OCI-LY7 (cell line): ENCODE measurements around the gene GYPE. TPM values are rescaled to one million over a fixed set of nuclear protein-coding genes. Genes with fewer than 3 reads are reported as not detected.
"Not testable (repeated sequence)": the region's sequence is repeated elsewhere in the genome, so short reads cannot be mapped to it uniquely, and the experiment has no call there.

Experiments
- BruUV-seq: library from RNA; stranded (reverse); fragments of 400-500 nt; replicated peaks from 2 replicates; lab custom pipeline; 2021; lab: Mats Ljungman, UMichigan
- CTCF ChIA-PET: fragments of 300-600 bp; sonication (Branson Sonifier 250); formaldehyde crosslinking; loops from one replicate; lab custom pipeline; 2022; ENCODE audit warnings: antibody characterized with exemption; ENCODE audit not compliant: unreplicated experiment; lab: Charles Lee
- POLR2A ChIA-PET: fragments of 300-600 bp; sonication (Branson Sonifier 250); formaldehyde crosslinking; loops from one replicate; lab custom pipeline; 2022; ENCODE audit warnings: antibody characterized with exemption; lab: Charles Lee
- DNase-seq: peaks from one replicate; pipeline ENCODE4 v3.0.0-alpha.2; 2015; ENCODE audit warnings: low spot score
- H2AFZ ChIP-seq: fragments of 200-600 bp; sonication (generic), shearing (Covaris generic); 2 replicates; pipeline ENCODE4 v1.6.1; 2014; ENCODE audit warnings: mild to moderate bottlenecking, antibody characterized with exemption, low read length, moderate library complexity
- H3K27ac ChIP-seq: fragments of 200-600 bp; sonication (generic); 2 replicates; pipeline ENCODE4 v1.5.1; 2014; ENCODE audit warnings: mixed run types, low read depth, mild to moderate bottlenecking, moderate library complexity, low read length, inconsistent platforms; ENCODE audit not compliant: poor library complexity, severe bottlenecking
- H3K36me3 ChIP-seq: fragments of 200-600 bp; sonication (generic); 2 replicates; pipeline ENCODE4 v1.6.1; 2014; ENCODE audit warnings: mild to moderate bottlenecking, antibody characterized with exemption, low read length, moderate library complexity, mixed read lengths; ENCODE audit not compliant: insufficient read depth
- H3K4me1 ChIP-seq: fragments of 200-600 bp; sonication (generic); 2 replicates; pipeline ENCODE4 v1.5.1; 2014; ENCODE audit warnings: mild to moderate bottlenecking, low read length; ENCODE audit not compliant: insufficient read depth, poor library complexity, severe bottlenecking
- H3K4me2 ChIP-seq: fragments of 200-600 bp; sonication (generic); 2 replicates; pipeline ENCODE4 v1.6.1; 2014; ENCODE audit warnings: mild to moderate bottlenecking, low read length
- H3K4me3 ChIP-seq: fragments of 200-600 bp; sonication (generic); 2 replicates; pipeline ENCODE4 v1.5.1; 2014; ENCODE audit warnings: mild to moderate bottlenecking, low read depth, low read length; ENCODE audit not compliant: poor library complexity, severe bottlenecking
- H3K79me2 ChIP-seq: fragments of 200-600 bp; sonication (generic); 2 replicates; pipeline ENCODE4 v1.6.1; 2016; ENCODE audit warnings: low read depth, mild to moderate bottlenecking, low read length, moderate library complexity, mixed read lengths; ENCODE audit not compliant: insufficient read depth
- H3K9me2 ChIP-seq: fragments of 200-600 bp; sonication (generic); 2 replicates; pipeline ENCODE4 v1.6.1; 2016; ENCODE audit warnings: mild to moderate bottlenecking, low read length, mixed read lengths; ENCODE audit not compliant: insufficient read depth
- H3K9me3 ChIP-seq: fragments of 200-600 bp; sonication (generic); 2 replicates; pipeline ENCODE4 v1.6.1; 2014; ENCODE audit warnings: mild to moderate bottlenecking, mixed run types, low read length, mixed read lengths
- H4K20me1 ChIP-seq: fragments of 200-600 bp; sonication (generic); 2 replicates; pipeline ENCODE4 v1.6.1; 2014; ENCODE audit warnings: mild to moderate bottlenecking, antibody characterized with exemption, low read length, moderate library complexity, mixed read lengths; ENCODE audit not compliant: insufficient read depth
- CTCF ChIP-seq: fragments of 200-600 bp; sonication (generic); conservative IDR thresholded peaks from 2 replicates; pipeline ENCODE4 v1.5.1; 2014; ENCODE audit warnings: mild to moderate bottlenecking, antibody characterized with exemption, low read length, moderate library complexity, mixed read lengths
- EZH2phosphoT487 ChIP-seq: fragments of 200-600 bp; sonication (generic); IDR thresholded peaks from 2 replicates; pipeline ENCODE4 v1.6.1; 2018; ENCODE audit warnings: low read depth, borderline replicate concordance, mild to moderate bottlenecking, mixed run types, antibody characterized with exemption, low read length, moderate library complexity, mixed read lengths
- intact Hi-C: fragments of 100-400 bp; cut with micrococcal nuclease; formaldehyde crosslinking; loops from one replicate; pipeline ENCODE4 v1.10.0; 2022; ENCODE audit not compliant: unreplicated experiment
- total RNA-seq, 2 experiments: library from RNA; depleted of rRNA in 1 of 2; stranded (reverse); fragments of >200 nt in 1 of 2; shearing (Covaris generic) in 1 of 2; gene quantifications; 2 replicates each; pipeline ENCODE4 v1.2.3, GENCODE V29; 2014 to 2022

Gene GYPE
- total RNA-seq, 2 experiments from 2014 or later, result not detected

GRCh38 chr4:143939528-143939927 is 34.2 kb upstream of the GYPE start:
- TF ChIP-seq CTCF, result no peak
- TF ChIP-seq EZH2phosphoT487, result no peak
- H4K20me1 ChIP-seq, result no peaks in the 10 kb centered on the region
- BruUV-seq, result no TSS peak
- H3K36me3 ChIP-seq, result no peaks in the 10 kb centered on the region
- H3K27ac ChIP-seq, result no peak overlapping the region
- H3K4me3 ChIP-seq, result no peak overlapping the region
- POLR2A ChIA-PET, result no interaction called here
- CTCF ChIA-PET, result no interaction called here
- no peaks in the 10 kb centered on the region for H3K9me3 ChIP-seq
- H2AFZ ChIP-seq, result no peak overlapping the region
- intact Hi-C loops, result no loop called here
- H3K79me2 ChIP-seq, result no peaks in the 10 kb centered on the region
- no peak overlapping the region for H3K4me2 ChIP-seq
- no peak for DNase-seq
- no peaks in the 10 kb centered on the region for H3K9me2 ChIP-seq
- H3K4me1 ChIP-seq, result no peaks in the 10 kb centered on the region

GRCh38 chr4:143938890-143939289 is 33.5 kb upstream of the GYPE start:
- DNase-seq, POLR2A ChIA-PET, H4K20me1 ChIP-seq, H3K36me3 ChIP-seq, BruUV-seq, H3K4me3 ChIP-seq, H3K4me1 ChIP-seq, H3K9me3 ChIP-seq, H2AFZ ChIP-seq, CTCF ChIA-PET, H3K4me2 ChIP-seq, H3K79me2 ChIP-seq, intact Hi-C loops, H3K9me2 ChIP-seq, H3K27ac ChIP-seq: not testable (repeated sequence)

GRCh38 chr4:143921181-143921580 is 15.8 kb upstream of the GYPE start:
- H2AFZ ChIP-seq, result no peak overlapping the region
- CTCF ChIA-PET, result no interaction called here
- no TSS peak for BruUV-seq

GRCh38 chr4:143916485-143916884 is 11.1 kb upstream of the GYPE start:
- H2AFZ ChIP-seq, POLR2A ChIA-PET, intact Hi-C loops, H3K27ac ChIP-seq, H3K4me1 ChIP-seq, H3K79me2 ChIP-seq, H3K4me3 ChIP-seq, H3K36me3 ChIP-seq, H3K4me2 ChIP-seq, CTCF ChIA-PET, H3K9me2 ChIP-seq, DNase-seq, H4K20me1 ChIP-seq, H3K9me3 ChIP-seq, BruUV-seq: not testable (repeated sequence)

More at GRCh38 chr4:143921181-143921580, 15.8 kb upstream of the GYPE start:
- intact Hi-C loops, result no loop called here
- Histone ChIP-seq H3K9me3 (no peaks in the 10 kb centered on the region), H3K4me3 (no peak overlapping the region), H4K20me1 (no peaks in the 10 kb centered on the region), H3K36me3 (no peaks in the 10 kb centered on the region), H3K9me2 (no peaks in the 10 kb centered on the region), H3K4me1 (no peaks in the 10 kb centered on the region), H3K4me2 (no peak overlapping the region), H3K79me2 (no peaks in the 10 kb centered on the region), H3K27ac (no peak overlapping the region)
- no peak for DNase-seq
- POLR2A ChIA-PET, result no interaction called here
- TF ChIP-seq CTCF (no peak), EZH2phosphoT487 (no peak)

- POLR2A ChIA-PET, result not testable (repeated sequence)
Observed at GRCh38 chr4:143912478-143912877, 7.1 kb upstream of the GYPE start.

More at GRCh38 chr4:143912478-143912877, 7.1 kb upstream of the GYPE start:
- H3K27ac ChIP-seq, DNase-seq, CTCF ChIA-PET, BruUV-seq, H3K36me3 ChIP-seq, H3K9me3 ChIP-seq, H3K4me1 ChIP-seq, H4K20me1 ChIP-seq, H3K9me2 ChIP-seq, H3K4me2 ChIP-seq, H3K4me3 ChIP-seq, intact Hi-C loops, H3K79me2 ChIP-seq, H2AFZ ChIP-seq: not testable (repeated sequence)
